ENCODE results near the gene DAPK3. TPM values are rescaled to one million over a fixed set of nuclear protein-coding genes. Genes with fewer than 3 reads are reported as not detected.
"Not testable (repeated sequence)": the region's sequence is repeated elsewhere in the genome, so short reads cannot be mapped to it uniquely, and the experiment has no call there.

Gene DAPK3
- total and polyA plus RNA-seq, 9 donors = 51.2 to 88.5 (median 78.9) TPM

- WGBS (ENCODE audit: insufficient coverage) = 77% methylated on average over 7 of the region's 11 CpGs
- no peak for DNase-seq
- peaks cover 10% of the 10 kb centered on the region for H3K4me1 ChIP-seq (ENCODE audit: control insufficient read depth, insufficient read depth, low read length)
- H3K27ac ChIP-seq (ENCODE audit: low read length) = peak overlapping the region; percentile 7
- H3K4me3 ChIP-seq (ENCODE audit: low read length) = no peak overlapping the region
- H3K36me3 ChIP-seq (ENCODE audit: control insufficient read depth, insufficient read depth, low read length) = peaks cover 11% of the 10 kb centered on the region
- H3K9me3 ChIP-seq (replicated peaks; ENCODE audit: control insufficient read depth, low read depth, low read length) = no peaks in the 10 kb centered on the region
- no peaks in the 10 kb centered on the region for H3K27me3 ChIP-seq (ENCODE audit: control insufficient read depth, insufficient read depth, low read length)
These were observed 26.7 kb downstream of the DAPK3 start for GRCh38 chr19:3944018-3944721.

GRCh38 chr19:3942790-3943409 lies 28.0 kb downstream of the DAPK3 start:
- H3K9me3 ChIP-seq (replicated peaks; ENCODE audit: control insufficient read depth, low read depth, low read length) = no peaks in the 10 kb centered on the region
- H3K4me1 ChIP-seq (ENCODE audit: control insufficient read depth, insufficient read depth, low read length) = peaks cover 10% of the 10 kb centered on the region
- 50% methylated on average over 2 of the region's 8 CpGs for WGBS (ENCODE audit: insufficient coverage)
- H3K27me3 ChIP-seq (ENCODE audit: control insufficient read depth, insufficient read depth, low read length) = no peaks in the 10 kb centered on the region
- peaks cover 11% of the 10 kb centered on the region for H3K36me3 ChIP-seq (ENCODE audit: control insufficient read depth, insufficient read depth, low read length)
- H3K4me3 ChIP-seq (ENCODE audit: low read length) = no peak overlapping the region
- peak; percentile 67 for DNase-seq
- peak overlapping the region; percentile 82 for H3K27ac ChIP-seq (ENCODE audit: low read length)

- not testable (repeated sequence) for H3K36me3 ChIP-seq (ENCODE audit: control insufficient read depth, insufficient read depth, low read length); H3K27ac ChIP-seq (ENCODE audit: low read length); H3K9me3 ChIP-seq (replicated peaks; ENCODE audit: control insufficient read depth, low read depth, low read length); H3K4me3 ChIP-seq (ENCODE audit: low read length); DNase-seq
- Histone ChIP-seq H3K4me1 (ENCODE audit: control insufficient read depth, insufficient read depth, low read length) (peaks cover 12% of the 10 kb centered on the region), H3K27me3 (ENCODE audit: control insufficient read depth, insufficient read depth, low read length) (peaks cover 15% of the 10 kb centered on the region)
- WGBS (ENCODE audit: insufficient coverage) = 88% methylated on average over 21 of the region's 22 CpGs
These were observed 32.5 kb downstream of the DAPK3 start for GRCh38 chr19:3938300-3938950.

- 79% methylated on average over 11 of the region's 29 CpGs for WGBS (ENCODE audit: insufficient coverage)
- H3K27ac ChIP-seq (ENCODE audit: low read length) = no peak overlapping the region
- no peak overlapping the region for H3K4me3 ChIP-seq (ENCODE audit: low read length)
These were observed 34.1 kb downstream of the DAPK3 start for GRCh38 chr19:3936506-3937442.

GRCh38 chr19:3932931-3933810 lies 37.7 kb downstream of the DAPK3 start, which contains the start of gene NMRK2:
TSS of gene NMRK2 (plus strand) at chr19:3933069. CDS start at chr19:3933672, 603 bp downstream.
- Histone ChIP-seq H3K27ac (ENCODE audit: low read length) (peak within 1 kb of the TSS; percentile 83), H3K36me3 (ENCODE audit: control insufficient read depth, insufficient read depth, low read length) (no peaks in the 10 kb centered on the region), H3K27me3 (ENCODE audit: control insufficient read depth, insufficient read depth, low read length) (peaks cover 31% of the 10 kb centered on the region), H3K9me3 (replicated peaks; ENCODE audit: control insufficient read depth, low read depth, low read length) (no peaks in the 10 kb centered on the region), H3K4me1 (ENCODE audit: control insufficient read depth, insufficient read depth, low read length) (peaks cover 12% of the 10 kb centered on the region), H3K4me3 (ENCODE audit: low read length) (peak within 1 kb of the TSS; percentile 48)
- peak; percentile 63 for DNase-seq
- WGBS (ENCODE audit: insufficient coverage) = 1% methylated on average over 46 of the region's 51 CpGs

More at GRCh38 chr19:3936506-3937442, 34.1 kb downstream of the DAPK3 start:
- no peaks in the 10 kb centered on the region for H3K36me3 ChIP-seq (ENCODE audit: control insufficient read depth, insufficient read depth, low read length)
- no peak for DNase-seq
- H3K27me3 ChIP-seq (ENCODE audit: control insufficient read depth, insufficient read depth, low read length) = peaks cover 29% of the 10 kb centered on the region
- H3K9me3 ChIP-seq (replicated peaks; ENCODE audit: control insufficient read depth, low read depth, low read length) = no peaks in the 10 kb centered on the region
- H3K4me1 ChIP-seq (ENCODE audit: control insufficient read depth, insufficient read depth, low read length) = peaks cover 4% of the 10 kb centered on the region

- H3K9me3 ChIP-seq (replicated peaks; ENCODE audit: control insufficient read depth, low read depth, low read length) = no peaks in the 10 kb centered on the region
- no peak overlapping the region for H3K4me3 ChIP-seq (ENCODE audit: low read length)
- 62% methylated on average over 8 of the region's 8 CpGs for WGBS (ENCODE audit: insufficient coverage)
- peaks cover 31% of the 10 kb centered on the region for H3K27me3 ChIP-seq (ENCODE audit: control insufficient read depth, insufficient read depth, low read length)
- peak overlapping the region; percentile 47 for H3K27ac ChIP-seq (ENCODE audit: low read length)
- peaks cover 16% of the 10 kb centered on the region for H3K4me1 ChIP-seq (ENCODE audit: control insufficient read depth, insufficient read depth, low read length)
- H3K36me3 ChIP-seq (ENCODE audit: control insufficient read depth, insufficient read depth, low read length) = no peaks in the 10 kb centered on the region
- peak; percentile 29 for DNase-seq
These were observed 39.9 kb downstream of the DAPK3 start for GRCh38 chr19:3931041-3931440.

GRCh38 chr19:3923912-3924311 lies 47.0 kb downstream of the DAPK3 start:
- WGBS (ENCODE audit: insufficient coverage) = 82% methylated on average over 1 of the region's 1 CpG

GRCh38 chr19:3923096-3923758 lies 47.7 kb downstream of the DAPK3 start:
- DNase-seq = no peak
- H3K4me1 ChIP-seq (ENCODE audit: control insufficient read depth, insufficient read depth, low read length) = peaks cover 4% of the 10 kb centered on the region
- no peak overlapping the region for H3K4me3 ChIP-seq (ENCODE audit: low read length)
- H3K9me3 ChIP-seq (replicated peaks; ENCODE audit: control insufficient read depth, low read depth, low read length) = peaks cover 11% of the 10 kb centered on the region
- H3K27ac ChIP-seq (ENCODE audit: low read length) = no peak overlapping the region
- no peaks in the 10 kb centered on the region for H3K27me3 ChIP-seq (ENCODE audit: control insufficient read depth, insufficient read depth, low read length)
- no peaks in the 10 kb centered on the region for H3K36me3 ChIP-seq (ENCODE audit: control insufficient read depth, insufficient read depth, low read length)

More at GRCh38 chr19:3923912-3924311, 47.0 kb downstream of the DAPK3 start:
- H3K27me3 ChIP-seq (ENCODE audit: control insufficient read depth, insufficient read depth, low read length) = no peaks in the 10 kb centered on the region
- H3K9me3 ChIP-seq (replicated peaks; ENCODE audit: control insufficient read depth, low read depth, low read length) = peaks cover 11% of the 10 kb centered on the region
- H3K4me3 ChIP-seq (ENCODE audit: low read length) = no peak overlapping the region
- H3K4me1 ChIP-seq (ENCODE audit: control insufficient read depth, insufficient read depth, low read length) = peaks cover 4% of the 10 kb centered on the region
- DNase-seq = no peak
- no peaks in the 10 kb centered on the region for H3K36me3 ChIP-seq (ENCODE audit: control insufficient read depth, insufficient read depth, low read length)
- H3K27ac ChIP-seq (ENCODE audit: low read length) = no peak overlapping the region

GRCh38 chr19:3919793-3920192 lies 51.1 kb downstream of the DAPK3 start:
- H3K4me1 ChIP-seq (ENCODE audit: control insufficient read depth, insufficient read depth, low read length) = no peaks in the 10 kb centered on the region
- no peak for DNase-seq
- 94% methylated on average over 6 of the region's 8 CpGs for WGBS (ENCODE audit: insufficient coverage)
- H3K9me3 ChIP-seq (replicated peaks; ENCODE audit: control insufficient read depth, low read depth, low read length) = peaks cover 11% of the 10 kb centered on the region
- no peak overlapping the region for H3K4me3 ChIP-seq (ENCODE audit: low read length)
- no peak overlapping the region for H3K27ac ChIP-seq (ENCODE audit: low read length)
- H3K27me3 ChIP-seq (ENCODE audit: control insufficient read depth, insufficient read depth, low read length) = no peaks in the 10 kb centered on the region
- no peaks in the 10 kb centered on the region for H3K36me3 ChIP-seq (ENCODE audit: control insufficient read depth, insufficient read depth, low read length)
